Osteoblast (primary cell): ENCODE data around the gene FAM221B. TPM values are rescaled to one million over a fixed set of nuclear protein-coding genes. Genes with fewer than 3 reads are reported as not detected.

Experiments
- DNase-seq: peaks from one replicate; pipeline ENCODE4 v3.0.0; 2011; ENCODE audit warnings: low spot score, mixed read lengths; ENCODE audit not compliant: insufficient read length; ENCODE audit errors: missing footprints
- H2AFZ ChIP-seq: 2 replicates; pipeline ENCODE4 v1.6.0; 2011; ENCODE audit warnings: mild to moderate bottlenecking, low read length
- H3K27ac ChIP-seq: 2 replicates; pipeline ENCODE4 v1.5.1; 2011; ENCODE audit warnings: mild to moderate bottlenecking, low read depth, low read length, moderate library complexity
- H3K27me3 ChIP-seq: 2 replicates; pipeline ENCODE4 v1.6.0; 2012; ENCODE audit warnings: mild to moderate bottlenecking, control low read depth, inconsistent platforms, low read length, moderate library complexity; ENCODE audit not compliant: insufficient read depth
- H3K36me3 ChIP-seq: 2 replicates; pipeline ENCODE4 v1.5.1; 2011; ENCODE audit warnings: mild to moderate bottlenecking, low read length, control low read depth, moderate library complexity; ENCODE audit not compliant: insufficient read depth
- H3K4me1 ChIP-seq: 2 replicates; pipeline ENCODE4 v1.5.1; 2011; ENCODE audit warnings: mild to moderate bottlenecking, low read length, control low read depth, moderate library complexity; ENCODE audit not compliant: insufficient read depth
- H3K4me2 ChIP-seq: 2 replicates; pipeline ENCODE4 v1.6.0; 2011; ENCODE audit warnings: mild to moderate bottlenecking, low read length; ENCODE audit not compliant: insufficient read depth
- H3K4me3 ChIP-seq: fragments of 200-600 bp; sonication (generic); 3 replicates; pipeline ENCODE4 v1.5.1; 2012; ENCODE audit warnings: mild to moderate bottlenecking, low read length, inconsistent platforms; ENCODE audit not compliant: insufficient read depth
- H3K79me2 ChIP-seq: 2 replicates; pipeline ENCODE4 v1.6.0; 2012; ENCODE audit warnings: mild to moderate bottlenecking, low read length, control low read depth, inconsistent platforms; ENCODE audit not compliant: insufficient read depth
- H3K9me3 ChIP-seq: 2 replicates; pipeline ENCODE4 v1.5.1; 2011; ENCODE audit warnings: low read depth, low read length, control low read depth
- H4K20me1 ChIP-seq: 2 replicates; pipeline ENCODE4 v1.6.0; 2012; ENCODE audit warnings: mild to moderate bottlenecking, low read length, control low read depth; ENCODE audit not compliant: insufficient read depth
- CTCF ChIP-seq: IDR thresholded peaks from 2 replicates; pipeline ENCODE4 v1.5.1; 2011; ENCODE audit warnings: mild to moderate bottlenecking, low read depth, low read length, moderate library complexity; ENCODE audit errors: extremely low read depth
- total RNA-seq: library from RNA; depleted of rRNA; stranded (reverse); fragments of >200 nt; gene quantifications from 2 replicates; pipeline ENCODE4 v1.2.3, GENCODE V29; 2012

Gene FAM221B
- total RNA-seq, 1 donor, result not detected

GRCh38 chr9:35801328-35802128 lies 27.0 kb downstream of the FAM221B start:
- no peak for TF ChIP-seq CTCF
- no peak overlapping the region for H3K27ac ChIP-seq

GRCh38 chr9:35800530-35800929 lies 28.0 kb downstream of the FAM221B start:
- Histone ChIP-seq H4K20me1 (no peaks in the 10 kb centered on the region), H3K27ac (no peak overlapping the region), H3K9me3 (no peaks in the 10 kb centered on the region), H3K4me3 (no peak overlapping the region), H2AFZ (no peak overlapping the region), H3K36me3 (peaks cover 42% of the 10 kb centered on the region), H3K27me3 (no peaks in the 10 kb centered on the region), H3K79me2 (peaks cover 19% of the 10 kb centered on the region), H3K4me1 (peaks cover 6% of the 10 kb centered on the region), H3K4me2 (no peak overlapping the region)
- no peak for DNase-seq
- no peak for TF ChIP-seq CTCF

More at GRCh38 chr9:35801328-35802128, 27.0 kb downstream of the FAM221B start:
- Histone ChIP-seq H3K4me3 (no peak overlapping the region), H3K9me3 (no peaks in the 10 kb centered on the region), H3K4me1 (peaks cover 6% of the 10 kb centered on the region), H3K79me2 (peaks cover 12% of the 10 kb centered on the region), H3K36me3 (peaks cover 52% of the 10 kb centered on the region), H3K27me3 (no peaks in the 10 kb centered on the region), H3K4me2 (no peak overlapping the region), H2AFZ (no peak overlapping the region), H4K20me1 (no peaks in the 10 kb centered on the region)
- no peak for DNase-seq

- peaks cover 36% of the 10 kb centered on the region for H3K36me3 ChIP-seq
- no peaks in the 10 kb centered on the region for H4K20me1 ChIP-seq
- H3K27me3 ChIP-seq, result no peaks in the 10 kb centered on the region
- H2AFZ ChIP-seq, result no peak overlapping the region
- no peak overlapping the region for H3K4me2 ChIP-seq
- no peak overlapping the region for H3K4me3 ChIP-seq
- no peaks in the 10 kb centered on the region for H3K9me3 ChIP-seq
- peaks cover 36% of the 10 kb centered on the region for H3K79me2 ChIP-seq
- no peak overlapping the region for H3K27ac ChIP-seq
- TF ChIP-seq CTCF, result no peak
- H3K4me1 ChIP-seq, result peaks cover 23% of the 10 kb centered on the region
- DNase-seq, result peak; percentile 53
These were observed 29.7 kb downstream of the FAM221B start for GRCh38 chr9:35798658-35799374.
